DMS 273 (cell line): ENCODE data around the gene AP1S1.

Source experiments
- DNase-seq: peaks from one replicate; lab custom pipeline; 2025; ENCODE audit not compliant: unreplicated experiment; lab: John Stamatoyannopoulos, UW

Gene AP1S1

DNA sequence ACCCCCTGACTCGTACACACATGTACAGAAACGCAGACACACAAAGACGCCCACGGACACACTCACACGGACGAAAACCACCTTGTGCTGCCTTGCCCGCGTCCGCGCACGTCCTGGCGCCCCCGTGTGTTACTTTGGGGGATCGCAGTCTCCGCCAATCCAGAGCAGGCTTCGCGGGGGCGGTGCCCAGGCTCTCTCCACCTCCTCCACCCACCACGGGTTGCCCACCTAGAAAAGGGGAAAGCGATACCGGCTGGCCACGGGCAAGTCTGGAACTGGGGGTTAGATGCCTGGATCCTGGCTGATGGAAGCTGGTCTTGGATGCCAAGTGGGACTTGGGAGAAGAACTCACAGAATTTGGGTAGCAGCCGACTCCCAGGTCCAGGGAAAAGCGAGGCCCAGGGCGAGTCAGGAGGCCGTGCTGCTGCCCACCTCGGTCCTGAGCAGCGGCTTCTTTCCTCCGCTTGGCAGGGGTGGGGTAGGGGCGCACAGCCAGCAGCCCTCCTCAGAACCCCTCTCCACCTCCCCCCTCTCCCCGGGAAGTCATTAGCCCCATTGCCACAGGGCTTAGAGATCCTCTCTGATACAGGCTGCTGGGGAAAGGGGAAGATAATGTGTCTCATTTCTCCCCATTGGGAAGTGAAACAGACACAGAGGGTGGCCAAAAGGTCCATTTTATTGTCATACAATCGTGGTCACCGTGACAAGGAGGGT is 15.7 kb downstream of the AP1S1 start:
- peak; percentile 88 for DNase-seq

DNA sequence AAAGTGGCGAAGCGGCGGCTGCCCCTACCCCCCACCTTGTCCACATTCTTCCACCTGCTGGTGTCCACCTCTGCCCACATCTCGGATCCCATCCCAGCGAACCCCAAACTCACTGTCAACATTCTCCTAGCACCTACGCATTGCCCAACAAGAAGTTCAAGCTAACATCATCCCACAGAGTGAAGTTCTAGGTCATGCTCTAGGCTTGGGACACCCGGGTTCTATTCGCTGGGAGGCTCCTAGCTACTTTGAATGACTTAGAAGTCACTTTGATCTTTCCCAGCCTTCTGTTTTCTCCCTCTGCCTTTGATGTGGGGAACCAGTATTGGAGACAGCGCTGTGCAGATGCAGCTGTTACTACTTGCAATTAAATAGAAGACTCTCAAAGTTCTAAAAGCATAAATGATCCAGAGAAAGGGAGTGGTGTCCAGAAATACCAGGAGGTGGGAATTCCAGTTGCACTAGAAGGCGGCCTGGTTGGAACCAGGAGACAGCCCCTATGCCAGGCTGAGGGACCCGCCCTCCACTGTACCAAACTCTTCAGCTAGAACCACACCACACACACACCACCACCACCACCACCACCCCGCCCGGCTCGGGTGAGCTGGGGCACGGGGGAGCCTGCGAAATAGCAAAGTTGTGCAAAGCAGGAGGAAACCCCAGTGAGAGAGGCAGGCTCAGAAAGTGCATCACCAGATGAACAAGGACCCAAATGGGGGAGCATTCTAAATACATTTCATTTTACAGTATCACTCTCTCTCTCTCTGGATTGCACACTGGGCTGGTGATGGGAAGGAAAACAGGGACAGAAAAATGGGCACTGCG is 16.6 kb downstream of the AP1S1 start:
- DNase-seq = peak; percentile 47

DNA sequence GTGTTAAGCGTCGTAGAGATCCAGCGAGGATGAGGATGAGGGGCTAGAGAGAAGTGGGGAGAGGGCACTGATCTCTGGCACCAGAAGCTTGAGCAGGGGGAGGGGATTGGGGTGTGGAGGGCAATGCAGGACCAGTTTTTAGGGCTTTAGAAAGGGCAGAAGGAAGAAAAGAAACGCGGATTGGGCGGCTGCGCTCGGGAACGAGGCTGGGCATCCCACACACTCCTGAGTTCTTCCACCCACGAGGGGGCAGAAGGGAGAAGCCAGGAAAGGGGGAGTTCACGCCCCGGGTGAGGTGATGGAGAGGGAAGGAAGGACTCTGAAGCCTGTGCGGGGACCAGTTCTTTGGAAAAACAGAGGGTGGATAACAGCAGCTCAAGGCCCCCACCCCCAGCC is 17.2 kb downstream of the AP1S1 start:
- DNase-seq = no peak

DNA sequence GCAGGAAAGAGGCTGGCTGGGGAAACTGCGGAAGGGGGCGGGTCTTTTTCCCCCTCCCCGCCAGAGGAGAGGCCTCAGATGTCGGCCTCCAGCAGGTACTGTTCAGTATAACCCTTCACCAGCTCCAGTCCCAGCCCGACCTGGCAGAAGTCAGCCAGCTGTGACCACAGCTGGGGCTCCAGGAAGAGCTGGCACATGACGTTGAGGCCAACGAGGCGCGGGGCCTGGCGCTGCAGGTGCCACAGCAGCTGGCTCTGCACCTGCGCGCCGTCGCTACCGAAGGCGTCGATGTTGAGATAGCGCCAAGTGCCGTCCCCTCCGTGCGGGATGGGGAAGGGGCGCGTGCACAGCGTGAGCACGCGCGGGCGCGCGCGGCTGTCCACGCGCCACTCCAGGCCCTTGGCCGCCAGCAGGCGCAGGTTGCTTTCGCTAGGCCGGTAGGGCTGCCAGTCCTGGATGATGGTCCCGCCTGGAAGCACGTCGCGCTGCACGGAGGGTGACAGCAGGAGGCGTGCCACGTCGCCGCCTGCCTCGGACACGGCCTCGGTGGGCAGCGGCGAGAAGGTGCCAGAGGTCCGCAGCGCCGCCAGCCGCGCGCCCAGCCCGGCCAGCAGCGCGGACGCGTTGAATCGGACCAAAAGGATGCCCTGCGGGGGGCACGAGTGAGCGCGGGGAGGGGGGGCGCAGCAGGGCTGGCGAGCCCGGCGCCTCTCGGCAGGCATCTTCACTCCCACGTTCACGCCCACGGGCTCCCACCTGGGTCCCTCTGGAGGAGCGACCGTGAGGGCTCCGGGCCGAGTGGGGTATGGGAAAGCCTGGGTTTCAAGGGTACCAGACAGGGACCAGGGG is 18.0 kb downstream of the AP1S1 start:
- DNase-seq = peak; percentile 73

DNA sequence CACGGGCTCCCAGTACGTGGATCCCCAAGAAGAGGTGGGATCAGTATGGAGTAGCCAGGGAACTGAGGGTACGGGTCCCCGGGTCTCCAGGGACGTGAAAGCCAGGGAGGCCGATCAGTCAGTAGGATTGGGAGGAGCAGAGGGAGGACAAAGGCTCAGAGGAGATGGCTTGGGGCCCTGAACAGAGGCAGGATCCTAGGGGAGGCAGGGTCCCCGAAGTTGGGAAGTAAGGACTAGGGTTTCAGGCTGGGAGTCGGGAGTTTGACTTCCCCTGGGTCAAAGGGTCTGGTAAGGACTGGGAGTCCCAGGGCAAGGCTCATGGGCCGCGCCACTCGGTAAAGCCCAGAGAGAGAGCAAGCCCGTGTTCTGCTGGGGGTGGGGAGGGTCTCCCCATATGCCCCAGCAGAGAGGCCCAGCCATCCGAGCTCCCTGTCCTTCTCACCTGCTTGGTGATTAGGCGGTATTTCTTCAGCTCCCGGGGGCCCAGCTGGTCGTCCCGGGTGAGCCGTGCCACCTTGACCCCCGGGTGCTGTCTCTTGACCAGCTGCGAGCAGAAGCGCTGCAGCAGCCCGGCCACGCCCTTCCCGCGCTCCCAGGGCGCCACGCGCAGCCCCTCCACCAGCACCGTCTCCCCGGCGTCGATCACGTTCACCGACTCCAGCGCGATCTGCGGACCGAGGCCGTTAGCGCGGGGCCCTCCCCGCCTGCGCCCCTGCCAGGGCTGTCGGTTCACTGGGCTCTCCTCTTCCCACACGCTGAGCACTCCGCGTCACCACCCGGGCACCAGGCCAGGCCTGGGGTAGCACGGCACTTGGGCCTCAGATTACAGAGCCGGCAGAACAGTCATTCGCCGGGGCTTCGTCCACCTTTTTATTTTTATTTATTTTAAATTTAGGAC is 18.8 kb downstream of the AP1S1 start:
- DNase-seq = peak; percentile 94

DNA sequence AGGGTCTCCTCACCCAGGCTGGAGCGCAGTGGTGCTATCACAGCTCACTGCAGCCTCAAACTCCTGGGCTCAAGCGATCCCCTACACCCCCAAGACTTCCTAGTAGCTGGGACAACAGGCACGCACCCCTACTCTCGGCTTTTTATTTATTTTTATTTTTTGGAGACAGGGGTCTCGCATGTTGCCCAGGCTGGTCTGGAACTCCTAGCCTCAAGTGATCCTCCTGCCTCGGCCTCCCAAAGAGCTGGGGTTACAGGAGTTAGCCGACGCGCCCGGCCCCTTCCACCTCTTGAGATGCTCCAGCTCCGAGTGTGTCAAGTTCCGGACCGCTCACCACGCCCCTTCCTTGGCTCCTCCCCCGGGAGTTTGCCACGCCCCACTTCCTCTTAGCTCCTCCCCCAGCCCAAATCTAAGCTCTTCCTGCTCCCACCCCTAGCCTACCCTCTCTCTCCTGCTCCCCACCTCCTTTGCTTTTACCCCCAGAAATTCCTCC is 19.5 kb downstream of the AP1S1 start:
- peak; percentile 78 for DNase-seq

DNA sequence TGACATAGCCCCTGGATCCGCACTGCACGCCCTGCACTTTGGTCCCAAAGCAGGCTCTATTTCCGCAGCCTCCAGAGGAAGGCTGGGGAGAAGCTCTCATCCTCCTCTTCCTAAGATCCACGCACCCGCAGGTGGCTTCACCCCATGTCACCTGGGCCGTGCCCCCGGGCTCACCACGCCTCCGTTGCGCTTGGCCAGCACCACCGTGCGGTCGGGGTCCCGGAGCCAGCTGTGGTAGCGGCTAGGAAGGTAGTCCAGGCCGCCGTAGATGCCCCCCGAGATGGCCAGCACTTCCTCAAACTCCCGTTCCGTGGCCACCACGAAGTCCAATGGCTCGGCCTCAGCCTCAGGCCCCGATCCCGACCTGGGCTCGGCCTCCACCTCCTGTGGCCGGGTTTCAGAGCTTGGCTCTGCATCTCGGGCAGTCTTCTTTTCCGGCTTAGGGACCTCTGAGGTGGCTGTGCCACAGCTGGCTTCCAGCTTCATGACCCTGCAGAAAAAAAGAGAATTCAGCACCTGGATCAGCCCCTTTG is 20.1 kb downstream of the AP1S1 start:
- no peak for DNase-seq

DNA sequence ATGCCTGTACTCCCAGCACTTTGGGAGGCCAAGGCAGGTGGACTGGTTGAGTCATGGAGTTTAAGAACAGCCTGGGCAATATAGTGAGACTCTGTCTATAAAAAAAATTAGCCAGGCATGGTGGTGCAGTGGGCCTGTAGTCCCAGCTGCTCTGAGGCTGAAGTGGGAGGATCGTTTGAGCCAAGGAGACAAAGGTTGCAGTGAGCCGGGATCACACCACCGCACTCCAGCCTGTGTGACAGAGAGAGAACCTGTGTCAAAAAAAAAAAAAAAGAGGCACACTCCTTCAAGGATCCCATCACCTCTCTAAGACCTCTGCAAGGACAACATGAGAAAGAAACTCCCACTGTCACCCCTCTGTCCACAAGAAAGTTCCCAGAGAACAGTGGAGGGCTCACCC is 21.4 kb downstream of the AP1S1 start:
- DNase-seq = no peak

DNA sequence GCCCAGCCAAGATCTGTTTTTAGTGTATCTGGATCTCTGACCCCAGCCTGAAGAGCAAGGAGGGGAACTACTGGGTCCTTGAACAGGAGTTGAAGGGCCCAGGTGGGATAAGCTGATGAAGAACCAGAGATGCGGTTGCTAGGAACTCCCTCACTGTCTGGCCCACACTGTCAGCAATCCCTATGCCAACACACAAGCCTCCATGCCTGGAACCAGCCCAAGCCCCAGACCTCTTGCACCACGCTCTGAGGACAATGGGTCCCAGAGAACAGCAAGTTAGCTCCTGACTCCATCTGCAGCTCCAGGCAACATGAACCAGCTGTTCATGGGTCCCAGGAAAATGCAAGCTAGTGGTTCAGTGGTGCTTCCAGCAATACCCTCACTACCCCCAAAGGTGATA is 23.4 kb downstream of the AP1S1 start:
- peak; percentile 52 for DNase-seq

DNA sequence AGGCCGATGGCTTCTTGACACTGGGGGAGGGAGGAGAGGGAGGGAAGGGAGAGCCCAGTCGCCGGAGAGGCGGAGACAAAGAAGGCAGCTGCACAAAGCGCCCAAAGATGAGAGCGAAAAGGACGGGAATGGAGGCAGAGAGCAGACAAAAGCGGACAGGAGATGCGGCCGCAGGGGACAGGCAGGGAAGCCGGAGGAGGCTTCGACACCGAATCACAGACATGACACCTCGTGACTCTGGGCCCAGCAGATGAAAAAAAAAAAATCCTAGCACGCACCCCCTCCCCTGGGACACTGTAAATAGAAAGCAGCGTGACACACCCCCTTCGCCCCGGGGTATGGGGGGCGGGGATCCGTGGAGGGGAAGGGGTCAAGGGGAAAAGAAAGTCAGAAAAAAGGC is 24.8 kb downstream of the AP1S1 start:
- DNase-seq = peak; percentile 58

DNA sequence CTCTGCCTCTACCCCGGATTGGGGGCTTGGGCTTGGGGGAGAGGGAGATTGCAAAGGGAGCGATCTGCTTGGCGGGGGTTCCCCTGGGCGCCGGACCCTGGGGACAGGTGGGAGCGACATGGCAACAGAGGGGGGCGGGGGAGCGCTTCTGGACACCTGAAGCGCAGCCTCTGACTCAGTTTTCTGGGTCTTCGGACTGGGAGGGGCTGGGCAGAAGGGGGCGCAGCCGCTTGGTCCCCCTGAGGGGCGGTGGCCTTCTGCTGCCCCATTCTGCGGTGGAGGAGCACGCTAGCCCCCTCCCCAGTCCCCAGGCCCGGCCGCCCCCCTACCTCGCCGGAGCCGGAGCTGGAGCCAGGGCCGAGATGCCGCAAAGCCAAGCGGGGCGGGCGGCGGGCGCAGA is 25.4 kb downstream of the AP1S1 start:
- no peak for DNase-seq

DNA sequence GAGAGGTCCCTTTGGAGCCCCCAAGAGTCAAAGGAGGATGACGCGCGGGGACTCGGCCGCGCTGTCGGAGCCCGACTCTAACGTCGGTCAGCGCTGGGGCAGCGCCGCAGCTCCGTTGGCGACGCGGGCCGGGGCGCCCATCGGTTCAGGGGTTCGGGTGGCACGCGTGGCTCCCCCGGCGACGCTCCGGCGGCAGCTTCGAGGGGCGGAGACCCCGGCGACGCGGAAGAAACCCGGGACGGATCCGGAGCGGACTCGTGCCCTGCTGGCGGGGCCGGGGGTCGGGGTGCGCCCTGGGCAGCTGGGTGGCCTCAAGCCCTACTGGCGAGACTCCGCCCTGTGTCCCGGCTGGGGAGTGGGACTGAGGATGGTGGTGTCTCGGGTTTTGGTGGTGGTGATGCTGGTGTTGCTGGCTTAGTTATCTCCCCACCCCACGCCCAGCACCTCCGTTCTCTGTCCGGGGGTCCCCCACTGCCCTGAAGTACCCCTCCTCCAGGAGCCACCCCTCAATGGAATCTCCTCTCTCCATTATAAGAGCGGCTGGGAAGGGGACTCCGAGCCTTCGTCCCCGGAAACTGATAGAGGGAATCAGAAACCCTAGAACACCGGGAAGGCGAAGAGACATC is 26.0 kb downstream of the AP1S1 start, which contains the start of gene NAT16:
NAT16 (minus strand) TSS at position 164 of the 626 bp plus-strand sequence. CDS start 5,486 bp downstream, outside the sequence.
- no peak for DNase-seq

DNA sequence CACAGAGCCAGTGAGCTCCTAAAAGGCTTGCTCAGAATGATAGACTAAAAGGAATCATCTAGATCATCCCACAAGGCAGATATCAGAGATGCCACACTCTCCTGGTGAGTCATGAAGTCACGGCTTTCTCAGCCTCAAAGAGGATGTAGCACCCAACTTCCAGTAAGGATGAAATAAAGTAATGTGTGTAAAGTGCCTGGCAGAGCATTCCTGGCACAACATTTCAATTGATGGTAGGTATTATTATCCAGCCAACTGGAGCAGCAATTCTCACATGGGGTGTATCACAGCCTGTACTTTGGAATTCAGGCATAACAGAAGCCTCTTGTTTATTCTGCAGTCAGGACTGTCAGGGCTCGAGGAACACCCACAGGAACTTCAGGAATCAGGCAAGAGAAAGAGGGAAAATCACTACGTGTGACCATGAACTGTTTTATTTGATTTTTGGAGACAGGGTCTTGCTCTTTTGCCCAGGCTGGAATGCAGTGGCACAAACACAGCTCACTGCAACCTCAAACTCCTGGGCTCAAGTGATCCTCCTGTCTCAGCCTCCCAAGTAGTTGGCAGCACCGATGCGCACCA is 31.1 kb downstream of the AP1S1 start:
- DNase-seq = no peak

DNA sequence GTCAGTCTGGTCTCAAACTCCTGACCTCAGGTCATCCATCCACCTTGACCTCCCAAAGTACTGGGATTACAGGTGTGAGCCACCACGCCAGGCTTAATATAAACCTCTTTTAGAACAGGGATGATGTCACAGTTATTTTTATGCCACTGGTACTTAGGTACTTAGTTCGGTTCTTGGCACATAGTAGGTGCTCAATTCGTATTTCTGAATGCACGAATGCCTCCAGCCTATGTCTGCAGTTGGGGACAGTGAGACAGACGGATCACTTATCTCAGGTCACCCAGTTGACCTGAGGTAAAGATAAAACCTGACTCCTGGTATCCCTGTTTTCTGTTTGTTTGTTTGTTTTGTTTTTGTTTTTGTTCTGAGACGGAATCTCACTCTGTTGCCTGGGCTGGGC is 31.9 kb downstream of the AP1S1 start:
- no peak for DNase-seq

DNA sequence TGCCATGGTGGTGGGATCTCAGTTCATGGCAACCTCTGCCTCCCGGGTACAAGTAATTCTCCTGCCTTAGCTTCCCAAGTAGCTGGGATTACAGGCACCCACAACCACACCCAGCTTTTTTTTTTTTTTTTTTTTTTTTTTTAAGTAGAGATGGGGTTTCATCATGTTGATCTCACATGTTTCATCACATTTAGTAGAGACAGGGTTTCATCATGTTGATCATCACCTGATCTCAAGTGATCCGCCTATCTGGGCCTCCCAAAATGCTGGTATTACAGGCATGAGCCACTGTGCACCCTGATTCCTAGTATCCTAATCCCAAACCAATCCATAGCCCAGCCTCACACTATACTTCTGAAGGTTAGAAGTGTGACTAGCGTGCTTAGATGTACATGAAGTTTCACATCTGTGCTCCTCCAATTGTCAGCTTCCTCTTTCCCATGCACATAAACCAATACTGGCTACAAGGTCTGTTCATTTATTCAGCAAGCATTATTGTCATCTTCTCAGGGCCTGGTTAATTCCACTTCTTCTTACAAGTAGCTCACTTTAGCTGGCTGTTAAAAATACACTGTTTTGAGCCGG is 32.7 kb downstream of the AP1S1 start:
- DNase-seq = no peak

DNA sequence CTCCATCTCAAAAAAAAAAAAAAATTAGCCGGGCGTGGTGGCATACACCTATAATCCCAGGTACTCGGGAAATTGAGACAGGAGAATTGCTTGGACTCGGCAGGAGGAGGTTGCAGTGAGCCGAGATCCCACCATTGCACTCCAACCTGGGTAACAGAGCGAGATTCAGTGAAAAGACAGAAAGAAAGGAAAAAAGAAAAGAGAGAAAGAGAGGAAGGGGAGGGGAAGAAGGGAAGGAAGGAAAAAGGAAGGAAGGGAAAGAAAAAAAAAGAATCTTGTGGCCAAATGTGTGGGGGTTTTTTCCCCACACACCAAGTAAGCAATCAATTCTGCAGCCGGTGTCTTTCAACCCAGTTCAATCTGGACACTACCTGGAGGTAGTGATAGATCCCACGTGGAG is 34.8 kb downstream of the AP1S1 start:
- no peak for DNase-seq

DNA sequence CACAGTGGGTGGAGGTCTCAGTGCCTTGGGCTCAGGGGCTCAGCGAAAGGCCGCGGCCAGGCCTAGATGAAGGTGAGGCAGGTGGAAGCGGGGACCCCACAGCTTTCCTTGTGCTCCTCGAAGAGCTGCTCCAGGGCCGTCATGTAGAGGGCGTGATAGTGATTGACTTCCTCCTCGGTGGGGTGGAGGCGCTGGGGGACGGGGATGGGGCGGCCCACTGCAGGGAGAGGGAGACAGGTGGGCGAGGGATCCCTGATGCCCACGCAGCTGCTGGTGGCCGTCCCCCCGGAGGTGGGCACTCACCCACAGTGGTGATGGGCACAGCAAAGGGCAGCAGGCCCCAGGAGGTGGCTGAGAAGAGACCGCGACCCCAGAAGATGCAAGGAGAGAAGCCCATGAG is 41.6 kb downstream of the AP1S1 start:
- no peak for DNase-seq

DNA sequence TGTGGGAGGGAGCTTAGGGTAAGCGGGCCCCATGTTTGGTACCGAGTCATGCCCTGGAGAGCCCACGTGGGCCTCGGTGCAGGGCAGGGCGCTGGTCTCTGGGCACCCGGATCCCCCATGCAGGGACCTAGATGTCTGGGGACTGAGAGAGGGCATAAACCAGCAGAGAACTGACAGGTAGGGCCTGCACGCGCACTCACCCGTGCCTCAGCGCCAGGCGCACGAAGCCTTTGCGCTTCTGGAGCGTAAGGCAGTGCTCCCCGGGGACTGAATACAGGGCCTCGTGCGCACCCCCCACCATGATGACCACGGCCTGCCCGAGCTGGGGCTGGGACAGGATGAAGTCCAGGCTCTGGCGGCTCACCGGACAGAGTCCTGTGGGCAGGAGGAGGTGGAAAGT is 43.7 kb downstream of the AP1S1 start:
- DNase-seq = no peak

DNA sequence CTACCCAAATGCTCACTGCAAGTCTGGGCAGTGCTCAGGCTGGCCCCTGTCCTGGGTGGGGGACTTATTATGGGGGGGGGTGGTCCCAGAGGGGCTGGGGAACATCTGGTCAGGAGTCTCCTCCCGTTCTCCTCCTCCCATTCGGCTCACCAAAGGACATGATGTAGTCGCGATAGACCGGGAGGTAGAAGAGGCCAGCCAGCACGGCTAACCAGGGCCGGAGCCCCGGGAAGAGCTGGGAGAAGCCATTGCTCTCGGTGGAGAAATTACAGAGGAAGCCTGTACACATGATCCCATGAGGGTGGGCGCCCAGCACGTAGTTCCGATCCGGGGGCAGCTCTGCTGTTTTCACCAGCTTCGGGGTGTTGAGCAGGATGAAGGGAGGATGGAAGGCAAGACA is 44.2 kb downstream of the AP1S1 start:
- no peak for DNase-seq
